GM19468 (cell line): ENCODE results near the gene ZNF200.
"Not testable (repeated sequence)": the region's sequence is repeated elsewhere in the genome, so short reads cannot be mapped to it uniquely, and the experiment has no call there.

Experiments used
- ATAC-seq: cut with Tn5 transposase; IDR thresholded peaks from one replicate; pipeline ENCODE4 v1.9.1; 2021; ENCODE audit warnings: mild to moderate bottlenecking, moderate library complexity, moderate number of reproducible peaks; ENCODE audit not compliant: unreplicated experiment; ENCODE audit errors: extremely low read depth

The ZNF200 gene

GRCh38 chr16:3205939-3206338 is 29.0 kb downstream of the ZNF200 start:
- not testable (repeated sequence) for ATAC-seq

- no peak for ATAC-seq
Measured at GRCh38 chr16:3202903-3203539, 31.9 kb downstream of the ZNF200 start.

GRCh38 chr16:3198334-3199072 is 36.5 kb downstream of the ZNF200 start:
- no peak for ATAC-seq

- not testable (repeated sequence) for ATAC-seq
Measured at GRCh38 chr16:3197694-3198333, 37.1 kb downstream of the ZNF200 start.

GRCh38 chr16:3195975-3196374 is 39.0 kb downstream of the ZNF200 start:
- no peak for ATAC-seq

GRCh38 chr16:3194792-3195191 is 40.2 kb downstream of the ZNF200 start:
- no peak for ATAC-seq

GRCh38 chr16:3193221-3194212 is 41.4 kb downstream of the ZNF200 start:
- no peak for ATAC-seq

- no peak for ATAC-seq
Measured at GRCh38 chr16:3192476-3193019, 42.4 kb downstream of the ZNF200 start.

GRCh38 chr16:3190949-3191353 is 44.0 kb downstream of the ZNF200 start:
- ATAC-seq = no peak

GRCh38 chr16:3189869-3190268 is 45.1 kb downstream of the ZNF200 start:
- ATAC-seq = no peak

GRCh38 chr16:3188925-3189825 is 45.8 kb downstream of the ZNF200 start:
- no peak for ATAC-seq

GRCh38 chr16:3188675-3188924 is 46.4 kb downstream of the ZNF200 start:
- ATAC-seq = no peak

GRCh38 chr16:3187798-3188674 is 46.9 kb downstream of the ZNF200 start, which contains the start of gene OR1F1:
TSS of gene OR1F1 (plus strand) at chr16:3188204.
- ATAC-seq = no peak

- ATAC-seq = no peak
Measured at GRCh38 chr16:3186946-3187690, 47.8 kb downstream of the ZNF200 start.

- no peak for ATAC-seq
Measured at GRCh38 chr16:3183445-3184139, 51.4 kb downstream of the ZNF200 start.

GRCh38 chr16:3182608-3183444 is 52.1 kb downstream of the ZNF200 start:
- ATAC-seq = no peak
